GM21526 (cell line): Measurements from ENCODE around the gene GLRA3.
"Not testable (repeated sequence)": the region's sequence is repeated elsewhere in the genome, so short reads cannot be mapped to it uniquely, and the experiment has no call there.

ENCODE experiments used
- ATAC-seq: cut with Tn5 transposase; IDR thresholded peaks from one replicate; pipeline ENCODE4 v1.9.1; 2021; ENCODE audit warnings: moderate library complexity; ENCODE audit not compliant: unreplicated experiment, low FRiP score

The GLRA3 gene

GRCh38 chr4:174716986-174717770 lies 111.9 kb downstream of the GLRA3 start:
- no peak for ATAC-seq

DNA sequence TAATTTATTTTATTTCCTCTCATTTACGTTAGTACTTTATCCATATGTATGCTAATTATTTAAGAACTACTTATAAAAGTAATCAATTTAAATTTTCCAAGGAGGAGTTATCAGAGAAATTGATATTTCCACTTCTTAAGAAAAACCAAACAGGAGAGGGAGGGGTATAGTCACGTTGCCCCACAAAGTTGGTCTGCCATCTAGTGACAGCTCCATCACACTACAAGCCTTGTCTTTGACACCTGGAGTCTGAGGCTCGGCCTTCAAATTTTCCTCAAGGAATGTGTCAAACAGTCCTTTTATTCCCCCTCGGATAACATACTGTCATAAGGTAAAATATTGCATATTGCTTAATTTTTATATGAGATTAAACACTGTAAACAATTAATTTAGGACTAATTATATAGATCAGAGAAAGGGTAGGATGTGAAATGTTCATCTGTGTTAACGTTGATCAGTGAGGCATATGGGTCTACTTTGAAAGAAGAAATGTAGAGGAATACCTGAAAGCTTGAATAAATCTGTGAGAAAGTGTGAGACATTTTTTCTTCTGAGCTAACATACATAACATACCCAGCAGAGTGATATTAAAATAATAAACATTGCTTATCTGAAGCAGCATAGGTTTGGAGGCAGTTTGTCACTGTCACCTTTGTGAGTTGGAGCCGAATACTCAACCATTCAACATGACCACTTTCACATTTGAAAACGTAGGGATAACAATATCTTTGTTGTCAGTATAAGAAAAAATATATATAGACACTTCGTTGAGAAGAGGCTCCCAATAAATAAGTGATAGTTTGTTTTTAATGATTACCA lies 114.4 kb downstream of the GLRA3 start:
- ATAC-seq = peak; percentile 91

DNA sequence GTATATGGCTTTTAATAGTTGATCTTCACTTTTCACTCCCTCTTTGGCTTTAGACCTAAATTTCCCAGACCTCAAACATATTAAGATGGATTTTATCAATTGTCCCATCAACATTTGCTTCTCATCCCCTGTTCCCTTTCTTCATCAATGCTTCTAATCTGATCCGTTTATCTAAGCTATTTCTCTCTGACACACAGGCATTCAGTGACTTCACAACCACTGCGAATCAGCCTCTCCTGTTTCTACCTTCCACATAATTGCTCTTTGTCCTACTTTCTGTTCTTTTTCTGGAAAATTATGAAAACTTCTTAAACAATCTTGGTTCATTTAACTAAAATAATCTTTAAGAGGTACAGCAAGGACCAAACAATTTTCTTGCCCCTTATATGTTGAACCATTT lies 115.2 kb downstream of the GLRA3 start:
- no peak for ATAC-seq

DNA sequence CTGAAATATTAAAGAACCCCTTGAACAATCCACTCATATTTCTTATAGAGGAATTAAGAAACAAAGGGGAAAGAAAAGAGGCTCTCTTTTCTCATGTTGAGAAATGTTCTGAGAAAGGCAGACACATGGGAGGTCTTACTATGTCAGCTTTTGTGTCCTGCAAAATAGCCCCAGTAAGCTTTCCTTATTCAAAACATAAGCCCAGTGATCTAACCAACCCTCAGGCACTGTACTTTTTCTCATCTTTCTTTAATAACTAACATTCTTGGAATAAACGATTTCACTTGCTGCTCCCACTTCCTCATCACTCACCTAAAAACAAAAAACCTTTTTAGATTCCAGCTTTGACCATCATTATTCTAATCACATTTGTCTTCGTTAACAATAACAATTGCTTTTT lies 115.9 kb downstream of the GLRA3 start:
- no peak for ATAC-seq

DNA sequence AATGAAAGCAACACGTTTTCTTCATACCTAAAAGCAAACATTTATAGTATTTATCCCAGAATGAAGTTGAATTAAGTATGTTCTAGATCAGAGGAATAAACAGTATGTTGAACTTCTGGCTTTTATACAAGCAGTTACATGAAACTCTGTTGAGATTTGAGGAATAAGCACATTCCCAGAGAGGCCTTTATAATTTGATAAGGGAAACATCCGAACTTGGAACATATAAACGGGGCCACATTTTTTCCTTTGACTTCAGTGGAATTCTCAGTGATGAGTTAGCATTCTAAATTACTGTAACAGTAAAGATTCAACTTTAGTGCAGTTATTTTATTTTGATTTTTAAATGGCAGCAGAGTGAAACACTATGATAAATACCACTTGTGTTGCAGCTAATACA lies 119.5 kb downstream of the GLRA3 start:
- no peak for ATAC-seq

DNA sequence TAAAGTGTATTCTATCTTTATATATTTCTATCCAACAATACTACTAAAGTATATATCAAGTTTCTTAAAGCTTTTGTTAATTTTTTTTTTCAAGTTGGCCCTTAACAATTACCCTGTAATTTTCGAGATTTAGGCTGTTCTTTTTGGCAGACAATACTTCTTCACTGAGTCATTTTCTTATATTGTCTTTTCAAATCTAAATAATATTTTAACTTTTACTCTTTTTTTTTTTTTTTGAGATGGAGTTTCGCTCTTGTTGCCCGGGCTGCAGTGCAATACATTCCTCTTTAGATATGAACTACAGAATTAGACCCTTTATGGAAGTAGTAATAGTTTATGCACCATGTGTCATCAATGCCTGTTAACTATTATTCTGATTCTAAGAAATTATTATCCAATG lies 120.7 kb downstream of the GLRA3 start:
- no peak for ATAC-seq

GRCh38 chr4:174707902-174708301 lies 121.1 kb downstream of the GLRA3 start:
- ATAC-seq = no peak

DNA sequence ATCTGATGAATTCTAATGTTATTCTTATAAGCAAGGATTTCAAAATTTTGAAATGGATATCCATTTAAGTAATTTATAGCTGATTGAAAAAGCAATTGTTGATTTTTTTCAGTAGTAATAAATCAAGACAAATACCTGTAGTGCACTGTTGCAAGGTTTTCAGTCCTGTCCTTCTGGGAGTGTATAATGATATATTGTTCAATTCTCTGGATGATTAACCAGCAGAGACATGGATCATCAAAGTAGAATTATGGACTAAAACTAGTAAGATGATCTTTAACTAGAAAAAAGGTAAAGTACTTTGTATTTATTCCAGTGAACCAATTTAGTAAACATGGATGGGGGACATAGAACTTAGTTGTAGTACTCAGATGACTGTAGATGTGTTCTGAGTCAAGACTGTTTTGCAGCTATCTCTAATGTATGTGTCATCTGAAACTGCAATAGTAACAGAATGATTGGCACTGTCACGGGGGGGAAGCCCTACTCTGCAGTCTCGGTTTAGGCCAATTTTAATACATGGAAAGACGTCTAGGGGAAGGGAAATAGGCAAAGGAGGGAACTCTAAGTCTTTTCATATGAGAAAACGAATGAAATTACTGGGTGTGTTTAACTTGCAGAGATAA lies 121.9 kb downstream of the GLRA3 start:
- peak; percentile 93 for ATAC-seq

- no peak for ATAC-seq
Observed at GRCh38 chr4:174702979-174703478, 126.0 kb downstream of the GLRA3 start.

DNA sequence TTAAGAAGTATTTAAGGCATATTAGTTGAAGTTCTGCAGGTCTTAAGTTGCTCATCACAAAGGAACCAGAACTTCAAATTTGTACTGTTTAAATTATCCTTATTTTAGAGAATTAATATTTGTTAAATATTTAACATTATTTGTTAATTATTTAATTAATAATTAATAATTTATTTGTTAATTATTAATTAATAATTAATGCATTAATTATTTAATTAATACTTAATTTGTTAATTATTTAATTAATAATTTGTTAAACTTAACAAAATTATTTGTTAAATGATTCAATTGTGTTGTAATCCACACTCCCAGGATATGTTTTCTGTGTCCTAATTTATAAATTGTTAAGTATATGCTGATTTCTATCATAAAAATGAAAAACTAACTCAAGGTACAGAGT lies 129.4 kb downstream of the GLRA3 start:
- no peak for ATAC-seq

GRCh38 chr4:174697896-174698295 lies 131.2 kb downstream of the GLRA3 start:
- no peak for ATAC-seq

DNA sequence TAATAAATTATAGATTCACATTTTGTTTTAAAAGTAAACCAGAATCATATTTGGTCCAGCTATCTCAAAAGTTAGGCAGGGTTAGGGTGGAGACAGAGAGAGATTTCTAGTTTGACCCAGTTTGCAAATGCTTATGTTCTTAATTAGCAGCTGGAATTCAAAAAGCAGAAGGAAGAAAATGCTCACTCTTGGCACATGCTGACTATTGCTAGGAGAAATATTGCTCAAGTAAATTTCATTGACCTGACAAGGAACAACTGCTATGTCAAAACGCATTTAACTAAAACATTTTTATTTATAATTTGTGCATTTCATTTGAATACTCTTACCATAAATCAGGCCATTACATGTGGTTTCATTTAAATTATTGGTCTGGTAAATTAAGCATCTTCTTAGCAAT lies 131.8 kb downstream of the GLRA3 start:
- no peak for ATAC-seq

DNA sequence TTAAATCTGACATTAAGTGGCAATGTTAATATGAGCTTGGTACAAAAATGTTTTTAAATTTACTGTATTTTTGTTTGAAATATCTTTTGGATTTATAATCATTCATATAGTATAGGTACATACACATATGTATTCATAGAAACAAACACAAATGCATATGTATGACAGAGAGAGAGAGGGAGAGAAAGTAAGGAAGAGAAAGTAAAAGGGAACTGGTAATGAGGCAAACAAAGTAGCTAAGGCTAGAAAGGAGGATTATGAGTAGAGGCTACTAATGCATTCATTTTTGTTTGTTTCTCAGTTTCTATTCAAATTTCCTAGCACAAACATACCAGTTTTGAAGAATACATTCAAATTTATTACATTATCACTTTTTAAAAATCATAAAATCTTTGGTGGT lies 132.4 kb downstream of the GLRA3 start:
- ATAC-seq = no peak

DNA sequence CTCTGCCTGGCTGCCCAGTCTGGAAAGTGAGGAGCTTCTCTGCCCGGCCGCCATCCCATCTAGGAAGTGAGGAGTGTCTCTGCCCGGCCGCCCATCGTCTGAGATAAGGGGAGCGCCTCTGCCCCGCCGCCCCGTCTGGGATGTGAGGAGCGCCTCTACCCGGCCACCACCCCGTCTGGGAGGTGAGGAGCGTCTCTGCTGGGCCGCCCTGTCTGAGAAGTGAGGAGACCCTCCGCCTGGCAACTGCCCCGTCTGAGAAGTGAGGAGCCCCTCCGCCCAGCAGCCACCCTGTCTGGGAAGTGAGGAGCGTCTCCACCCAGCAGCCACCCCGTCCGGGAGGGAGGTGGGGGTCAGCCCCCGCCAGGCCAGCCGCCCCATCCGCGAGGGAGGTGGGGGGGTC lies 137.2 kb downstream of the GLRA3 start:
- ATAC-seq = not testable (repeated sequence)

DNA sequence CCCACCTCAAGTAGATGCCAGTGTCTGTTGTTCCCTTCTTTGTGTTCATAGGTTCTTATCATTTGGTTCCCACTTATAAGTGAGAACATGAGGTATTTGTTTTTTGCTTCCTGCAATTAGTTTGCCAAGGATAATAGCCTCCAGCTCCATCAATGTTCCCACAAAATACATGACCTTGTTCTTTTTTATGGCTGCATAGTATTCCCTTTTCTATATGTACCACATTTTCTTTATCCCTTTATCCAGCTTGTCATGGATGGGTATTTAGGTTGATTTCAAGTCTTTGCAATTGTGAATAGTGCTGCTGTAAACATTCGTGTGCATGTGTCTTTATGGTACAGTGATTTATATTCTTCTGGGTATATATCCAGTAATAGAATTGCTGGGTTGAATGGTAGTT lies 138.4 kb downstream of the GLRA3 start:
- ATAC-seq = no peak

GRCh38 chr4:174689618-174690017 lies 139.4 kb downstream of the GLRA3 start:
- no peak for ATAC-seq

GRCh38 chr4:174686826-174687225 lies 142.2 kb downstream of the GLRA3 start:
- ATAC-seq = no peak

GRCh38 chr4:174681723-174682300 lies 147.2 kb downstream of the GLRA3 start:
- no peak for ATAC-seq

- no peak for ATAC-seq
Observed at GRCh38 chr4:174674305-174674840, 154.7 kb downstream of the GLRA3 start.

DNA sequence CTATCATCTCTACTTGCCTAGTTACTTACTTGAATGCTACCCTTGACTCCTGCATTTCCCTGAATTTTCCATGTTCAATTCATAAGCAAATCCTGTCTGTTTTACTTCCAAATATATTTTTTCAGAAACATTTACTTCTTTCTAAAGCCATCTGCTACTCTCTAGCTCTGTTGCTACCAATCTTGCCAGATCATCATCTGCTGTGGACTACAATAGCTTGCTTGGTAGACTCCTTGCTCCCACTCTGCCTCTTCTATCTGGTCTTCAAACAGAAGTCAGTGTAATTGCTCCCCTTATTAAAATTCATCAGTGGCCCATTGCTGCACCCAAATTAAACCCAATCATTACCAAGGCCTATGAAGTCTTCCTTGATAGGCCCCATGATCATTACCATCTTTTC lies 155.2 kb downstream of the GLRA3 start:
- no peak for ATAC-seq

DNA sequence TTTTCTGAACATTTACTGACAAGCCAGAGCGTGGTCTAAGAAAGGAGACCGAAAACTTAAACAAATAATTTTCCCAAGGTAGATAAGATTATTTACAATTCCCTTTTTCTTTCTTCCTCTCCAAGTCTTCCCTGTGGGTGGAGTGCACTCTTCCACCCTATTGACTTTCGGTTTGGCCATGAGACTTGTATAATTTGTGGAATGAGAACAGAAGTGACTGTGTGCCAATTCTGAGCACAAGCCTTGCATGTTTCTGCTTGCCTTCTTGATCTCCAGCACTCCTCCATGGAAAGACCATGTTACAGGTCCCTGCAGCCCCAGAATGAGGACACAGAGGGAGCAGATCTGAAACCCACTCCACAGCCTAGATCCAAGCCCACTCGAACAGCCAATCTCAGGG lies 156.8 kb downstream of the GLRA3 start:
- no peak for ATAC-seq
